ENCODE results near the gene ADGRG3. TPM values are rescaled to one million over a fixed set of nuclear protein-coding genes. Genes with fewer than 3 reads are reported as not detected.

Gene ADGRG3
- total and polyA plus RNA-seq, 2 of the 13 experiments (the other 11 are each of a cell fraction or from before 2014, with no cell fraction given) = 2.7 to 11.8 TPM

- TF ChIP-seq ZNF142 (CRISPR knock-in tag; IDR thresholded peaks at IDR 0.05) (no peak), PITX1 (CRISPR knock-in tag; IDR thresholded peaks at IDR 0.05) (no peak), ATF4 (CRISPR knock-in tag; IDR thresholded peaks at IDR 0.05) (no peak), ZNF225 (CRISPR knock-in tag; IDR thresholded peaks at IDR 0.05) (no peak), KLF15 (CRISPR knock-in tag; IDR thresholded peaks at IDR 0.05; ENCODE audit: borderline replicate concordance) (no peak), HIVEP1 (CRISPR knock-in tag; IDR thresholded peaks at IDR 0.05) (peak; percentile 22; the same call in 1 of the 2 replicates), THYN1 (CRISPR knock-in tag; IDR thresholded peaks at IDR 0.05; ENCODE audit: borderline replicate concordance, low read depth) (no peak), RFX3 (CRISPR knock-in tag; IDR thresholded peaks at IDR 0.05) (peak; percentile 49; the same call in 1 of the 2 replicates), TEAD2 (CRISPR knock-in tag; IDR thresholded peaks at IDR 0.05) (no peak), ZNF589 (CRISPR knock-in tag; conservative IDR thresholded peaks at IDR 0.05) (no peak), ATF1 (CRISPR knock-in tag; IDR thresholded peaks at IDR 0.05) (no peak), SATB2 (CRISPR knock-in tag; IDR thresholded peaks at IDR 0.05) (no peak), PRDM15 (CRISPR knock-in tag; IDR thresholded peaks at IDR 0.05) (no peak), ZBTB4 (CRISPR knock-in tag; IDR thresholded peaks at IDR 0.05; ENCODE audit: borderline replicate concordance) (no peak)
Measured at GRCh38 chr16:57639172-57639887, 28.8 kb upstream of the ADGRG3 start (continued).

Measured in HepG2 (cell line).